Suppressor macrophage (primary cell): Measurements from ENCODE around the gene PPARG.
A peak's percentile ranks its signal among the peaks of the same experiment; 100 is the strongest.
"Not testable (repeated sequence)": the region's sequence is repeated elsewhere in the genome, so short reads cannot be mapped to it uniquely, and the experiment has no call there.

ENCODE experiments used
- DNase-seq, 4 experiments: peaks; one replicate each; pipeline ENCODE4 v3.0.0-alpha.2; 2020 to 2022
- total RNA-seq, 17 experiments: gene quantifications; one replicate each; lab custom pipeline; 2026; ENCODE audit warnings: mixed read lengths in 6 of 17, inconsistent platforms in 3 of 17; lab: John Stamatoyannopoulos, UW

PPARG gene
- total RNA-seq = 12.2 to 189 (median 93.0) reads per million in 17 experiments

GRCh38 chr3:12288182-12289129 lies at the start of gene PPARG:
Gene PPARG (plus strand): TSS chr3:12289070. CDS start chr3:12379712, 90,642 bp downstream.
- peak; percentile 49 to 74 (median 66) for DNase-seq

- no peak for DNase-seq
Measured at GRCh38 chr3:12239301-12239700, 49.6 kb upstream of the PPARG start.

GRCh38 chr3:12242772-12243171 lies 46.1 kb upstream of the PPARG start:
- DNase-seq = no peak

- DNase-seq = no peak
Measured at GRCh38 chr3:12246497-12247163, 42.2 kb upstream of the PPARG start.

GRCh38 chr3:12247411-12247810 lies 41.5 kb upstream of the PPARG start:
- DNase-seq = no peak

GRCh38 chr3:12249519-12249918 lies 39.4 kb upstream of the PPARG start:
- no peak for DNase-seq

- DNase-seq = no peak
Measured at GRCh38 chr3:12252889-12253288, 36.0 kb upstream of the PPARG start.

GRCh38 chr3:12253516-12254343 lies 35.1 kb upstream of the PPARG start:
- DNase-seq = peak in 3 of 4 experiments; percentile 7 to 38 (median 37)

- no peak for DNase-seq
Measured at GRCh38 chr3:12255393-12255792, 33.5 kb upstream of the PPARG start.

GRCh38 chr3:12258911-12259310 lies 30.0 kb upstream of the PPARG start:
- DNase-seq = no peak

GRCh38 chr3:12262173-12262572 lies 26.7 kb upstream of the PPARG start:
- not testable (repeated sequence) for DNase-seq

- DNase-seq = peak in 3 of 4 experiments; percentile 24 to 62 (median 60)
Measured at GRCh38 chr3:12265508-12265907, 23.4 kb upstream of the PPARG start.

- DNase-seq = no peak
Measured at GRCh38 chr3:12266038-12266437, 22.8 kb upstream of the PPARG start.

GRCh38 chr3:12267376-12268030 lies 21.4 kb upstream of the PPARG start:
- no peak for DNase-seq

GRCh38 chr3:12268049-12268735 lies 20.7 kb upstream of the PPARG start:
- peak; percentile 32 to 79 (median 57) for DNase-seq

- peak in 2 of 4 experiments; percentile 16 to 37 for DNase-seq
Measured at GRCh38 chr3:12270976-12271375, 17.9 kb upstream of the PPARG start.

- no peak for DNase-seq
Measured at GRCh38 chr3:12273045-12273695, 15.7 kb upstream of the PPARG start.

- peak in 3 of 4 experiments; percentile 45 to 60 (median 49) for DNase-seq
Measured at GRCh38 chr3:12275974-12276650, 12.8 kb upstream of the PPARG start.

- not testable (repeated sequence) for DNase-seq
Measured at GRCh38 chr3:12276827-12277226, 12.0 kb upstream of the PPARG start.

GRCh38 chr3:12278566-12278965 lies 10.3 kb upstream of the PPARG start:
- DNase-seq = peak in 3 of 4 experiments; percentile 26 to 56 (median 34)
